Measurements from ENCODE around the gene TINAG. TPM values are rescaled to one million over a fixed set of nuclear protein-coding genes. Genes with fewer than 3 reads are reported as not detected.

Gene TINAG
- total and polyA plus RNA-seq, 10 of the 15 experiments (the other 5 are each of a cell fraction or from before 2014, with no cell fraction given): 0.26 to 7.7 (median 0.95) TPM

DNA sequence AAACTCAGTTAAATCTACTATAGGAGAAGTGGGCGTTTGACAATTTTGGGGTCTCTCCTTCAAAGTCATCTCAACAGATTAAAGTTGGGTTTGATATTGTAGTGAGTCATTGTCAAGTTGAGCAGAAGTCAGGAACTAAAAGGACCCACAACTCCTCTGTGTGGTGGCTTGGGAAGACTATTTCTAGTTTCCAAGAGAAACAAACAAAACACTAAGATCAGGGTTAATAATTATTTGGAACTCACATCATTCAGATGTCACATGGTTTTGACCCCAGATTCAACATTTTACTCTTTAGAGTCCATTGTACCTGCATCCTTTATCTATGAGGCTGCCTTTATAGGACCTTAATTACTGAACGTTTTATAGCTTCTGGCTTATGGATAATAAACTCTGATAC is 45.3 kb upstream of the TINAG start:
- intact Hi-C loops (cut with micrococcal nuclease; ENCODE audit: unreplicated experiment) (no loop called here), in situ Hi-C loops (cut with MboI) (loop anchor here (10.0 kb wide), 1 partner anchor 278 kb away; no protein-coding TSS in a partner anchor)
- Histone ChIP-seq H3K27ac (ENCODE audit: control insufficient read depth, insufficient read depth) (no peak overlapping the region), H3K27me3 (replicated peaks in 1 of 2; ENCODE audit: control insufficient read depth in 2 of 2, insufficient read depth in 2 of 2, low read length in 1 of 2) (no peaks in the 10 kb centered on the region), H4K20me1 (ENCODE audit: control insufficient read depth, insufficient read depth) (no peaks in the 10 kb centered on the region), H3K4me3 (no peak overlapping the region), H3K36me3 (ENCODE audit: control insufficient read depth in 2 of 2, insufficient read depth in 2 of 2, low read length in 1 of 2) (no peaks in the 10 kb centered on the region), H3K4me2 (ENCODE audit: control insufficient read depth, insufficient read depth) (no peak overlapping the region), H2AFZ (ENCODE audit: control insufficient read depth, low read depth, low read length) (no peak overlapping the region), H3K9me3 (replicated peaks; ENCODE audit: control insufficient read depth, insufficient read depth, low read length) (no peaks in the 10 kb centered on the region), H3K4me1 (ENCODE audit: control insufficient read depth, insufficient read depth, low read length) (no peaks in the 10 kb centered on the region), H3K9ac (ENCODE audit: control insufficient read depth, insufficient read depth, low read length) (no peak overlapping the region), H3K79me2 (ENCODE audit: control insufficient read depth, insufficient read depth, low read length) (no peaks in the 10 kb centered on the region)
- CTCF ChIA-PET: interaction anchor here (1.2 kb wide), 1 partner anchor 10 kb away, joined by 3 read pairs; no protein-coding TSS in a partner anchor
- SMC1A ChIA-PET (ENCODE audit: uncharacterized antibody, unreplicated experiment): interaction anchor here (1.0 kb wide), 1 partner anchor 8 kb away, joined by 3 read pairs; no protein-coding TSS in a partner anchor
- ATAC-seq: no peak
- DNase-seq (ENCODE audit: low read depth, low spot score): no peak
- POLR2A ChIA-PET: no interaction called here
- WGBS (ENCODE audit: insufficient coverage, insufficient replicate concordance, low lambda C conversion rate, missing lambda C conversion rate): 5% methylated on average over 2 of the region's 2 CpGs
- RAD21 ChIA-PET (ENCODE audit: unreplicated experiment): no interaction called here
- BruUV-seq (replicated peaks): no TSS peak
- no peak for FAIRE-seq
- TF ChIP-seq MLLT1 (IDR thresholded peaks at IDR 0.05) (no peak), NR2C2 (IDR thresholded peaks at IDR 0.05; ENCODE audit: borderline replicate concordance, control insufficient read depth, insufficient read length, low read depth) (no peak), CHD2 (IDR thresholded peaks at IDR 0.05; ENCODE audit: borderline replicate concordance, low read depth, low read length) (no peak), IKZF2 (IDR thresholded peaks at IDR 0.05) (no peak), MEF2B (IDR thresholded peaks at IDR 0.05; ENCODE audit: partially characterized antibody, poor library complexity, severe bottlenecking) (no peak), POU2F2 (IDR thresholded peaks at IDR 0.05; ENCODE audit: borderline replicate concordance, low read depth, low read length) (no peak), KLF5 (IDR thresholded peaks at IDR 0.05; ENCODE audit: partially characterized antibody) (no peak), SREBF2 (IDR thresholded peaks at IDR 0.05; ENCODE audit: low read length) (no peak), SPI1 (IDR thresholded peaks at IDR 0.05; ENCODE audit: borderline replicate concordance, insufficient read depth, low read depth, low read length) (no peak), RAD21 (IDR thresholded peaks at IDR 0.05; ENCODE audit: insufficient read depth, low read depth, low read length) (no peak), NR2C1 (IDR thresholded peaks at IDR 0.05) (no peak), ZSCAN29 (IDR thresholded peaks at IDR 0.05) (no peak), ETV6 (conservative IDR thresholded peaks at IDR 0.05 in 1 of 2, IDR thresholded peaks at IDR 0.05 in 1 of 2; ENCODE audit: borderline replicate concordance in 1 of 2, low read depth in 1 of 2) (no peak), IRF3 (IDR thresholded peaks at IDR 0.05) (no peak)
- TF ChIP-seq, protein P1, sequence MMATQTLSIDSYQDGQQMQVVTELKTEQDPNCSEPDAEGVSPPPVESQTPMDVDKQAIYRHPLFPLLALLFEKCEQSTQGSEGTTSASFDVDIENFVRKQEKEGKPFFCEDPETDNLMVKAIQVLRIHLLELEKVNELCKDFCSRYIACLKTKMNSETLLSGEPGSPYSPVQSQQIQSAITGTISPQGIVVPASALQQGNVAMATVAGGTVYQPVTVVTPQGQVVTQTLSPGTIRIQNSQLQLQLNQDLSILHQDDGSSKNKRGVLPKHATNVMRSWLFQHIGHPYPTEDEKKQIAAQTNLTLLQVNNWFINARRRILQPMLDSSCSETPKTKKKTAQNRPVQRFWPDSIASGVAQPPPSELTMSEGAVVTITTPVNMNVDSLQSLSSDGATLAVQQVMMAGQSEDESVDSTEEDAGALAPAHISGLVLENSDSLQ (IDR thresholded peaks at IDR 0.05): no peak
- TF ChIP-seq, protein P2, sequence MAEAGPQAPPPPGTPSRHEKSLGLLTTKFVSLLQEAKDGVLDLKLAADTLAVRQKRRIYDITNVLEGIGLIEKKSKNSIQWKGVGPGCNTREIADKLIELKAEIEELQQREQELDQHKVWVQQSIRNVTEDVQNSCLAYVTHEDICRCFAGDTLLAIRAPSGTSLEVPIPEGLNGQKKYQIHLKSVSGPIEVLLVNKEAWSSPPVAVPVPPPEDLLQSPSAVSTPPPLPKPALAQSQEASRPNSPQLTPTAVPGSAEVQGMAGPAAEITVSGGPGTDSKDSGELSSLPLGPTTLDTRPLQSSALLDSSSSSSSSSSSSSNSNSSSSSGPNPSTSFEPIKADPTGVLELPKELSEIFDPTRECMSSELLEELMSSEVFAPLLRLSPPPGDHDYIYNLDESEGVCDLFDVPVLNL (IDR thresholded peaks at IDR 0.05; ENCODE audit: low read depth, low read length): no peak
